ENCODE data around the gene DARS1.

DARS1 gene

GRCh38 chr2:136006658-136007057 lies 21.2 kb upstream of the DARS1 start:
- TF ChIP-seq ZNF565 (CRISPR knock-in tag; conservative IDR thresholded peaks at IDR 0.05; ENCODE audit: low read depth) (no peak), CSRNP3 (CRISPR knock-in tag; IDR thresholded peaks at IDR 0.05) (no peak), BACH2 (CRISPR knock-in tag; IDR thresholded peaks at IDR 0.05; ENCODE audit: borderline replicate concordance) (no peak), CREB5 (CRISPR knock-in tag; IDR thresholded peaks at IDR 0.05; ENCODE audit: low read depth) (no peak), SNAI2 (CRISPR knock-in tag; IDR thresholded peaks at IDR 0.05) (no peak), POU6F1 (CRISPR knock-in tag; IDR thresholded peaks at IDR 0.05; ENCODE audit: borderline replicate concordance, low read depth) (no peak), PPARA (CRISPR knock-in tag; IDR thresholded peaks at IDR 0.05; ENCODE audit: borderline replicate concordance) (no peak), ZNF70 (CRISPR knock-in tag; IDR thresholded peaks at IDR 0.05) (no peak), GLIS3 (CRISPR knock-in tag; IDR thresholded peaks at IDR 0.05) (no peak), RARB (CRISPR knock-in tag; IDR thresholded peaks at IDR 0.05) (no peak), ZNF8 (CRISPR knock-in tag; IDR thresholded peaks at IDR 0.05) (no peak), ZFP30 (CRISPR knock-in tag; IDR thresholded peaks at IDR 0.05) (no peak)
- no peak for ATAC-seq

- ATAC-seq = no peak
- TF ChIP-seq ZNF8 (CRISPR knock-in tag; IDR thresholded peaks at IDR 0.05) = no peak
- no peak for TF ChIP-seq ESRRG (CRISPR knock-in tag; IDR thresholded peaks at IDR 0.05)
These were observed 20.2 kb upstream of the DARS1 start for GRCh38 chr2:136005462-136006196.

GRCh38 chr2:136004965-136005364 lies 19.5 kb upstream of the DARS1 start:
- TF ChIP-seq CSDC2 (CRISPR knock-in tag; IDR thresholded peaks at IDR 0.05) (no peak), TSHZ2 (CRISPR knock-in tag; IDR thresholded peaks at IDR 0.05) (no peak), ARNTL (CRISPR knock-in tag; IDR thresholded peaks at IDR 0.05; ENCODE audit: borderline replicate concordance, low read depth) (no peak), PPARA (CRISPR knock-in tag; IDR thresholded peaks at IDR 0.05; ENCODE audit: borderline replicate concordance) (no peak), ZNF8 (CRISPR knock-in tag; IDR thresholded peaks at IDR 0.05) (no peak), ZFP3 (CRISPR knock-in tag; IDR thresholded peaks at IDR 0.05) (no peak), SNAI2 (CRISPR knock-in tag; IDR thresholded peaks at IDR 0.05) (no peak), PATZ1 (CRISPR knock-in tag; IDR thresholded peaks at IDR 0.05; ENCODE audit: borderline replicate concordance) (no peak), CSRNP3 (CRISPR knock-in tag; IDR thresholded peaks at IDR 0.05) (no peak)
- ATAC-seq = no peak
